BJ (cell line): ENCODE measurements around the gene PPP1R9B. TPM values are rescaled to one million over a fixed set of nuclear protein-coding genes. Genes with fewer than 3 reads are reported as not detected.
A peak's percentile ranks its signal among the peaks of the same experiment; 100 is the strongest.

Experiments used
- CTCF ChIA-PET: fragments of 350-600 bp; formaldehyde crosslinking; extraction: SDS; loops from one replicate; lab custom pipeline; 2021; ENCODE audit warnings: antibody characterized with exemption, inconsistent platforms; lab: Yijun Ruan, JAX
- POLR2A ChIA-PET: fragments of 300-600 bp; sonication (Branson Sonifier 250); formaldehyde crosslinking; extraction: SDS; loops from one replicate; lab custom pipeline; 2021; ENCODE audit warnings: antibody characterized with exemption; lab: Charles Lee
- DNase-seq: peaks from one replicate; pipeline ENCODE4 v3.0.0-alpha.2; 2011; ENCODE audit warnings: low read depth
- H3K27me3 ChIP-seq: 2 replicates; pipeline ENCODE4 v1.6.0; 2011; ENCODE audit warnings: low read length; ENCODE audit not compliant: control insufficient read depth, insufficient read depth
- H3K36me3 ChIP-seq: 2 replicates; pipeline ENCODE4 v1.5.1; 2011; ENCODE audit warnings: low read length; ENCODE audit not compliant: control insufficient read depth, insufficient read depth
- H3K4me3 ChIP-seq: 2 replicates; pipeline ENCODE4 v1.5.1; 2011; ENCODE audit warnings: low read depth, mild to moderate bottlenecking, control low read depth, low read length
- polyA plus RNA-seq: library from polyadenylated mRNA; depleted of rRNA; stranded (reverse); fragments of >200 nt; gene quantifications from 2 replicates; pipeline ENCODE4 v1.2.3, GENCODE V29; 2011; rRNA removed
- TF ChIP-seq, protein P1 (sequence below): IDR thresholded peaks from 2 replicates; pipeline ENCODE4 v1.5.1; 2011; ENCODE audit warnings: low read depth, mild to moderate bottlenecking, control low read depth, inconsistent platforms, low read length, moderate library complexity; ENCODE audit not compliant: insufficient read depth

PPP1R9B gene
- polyA plus RNA-seq, 1 experiment: 17.2 TPM

- TF ChIP-seq, protein P1, sequence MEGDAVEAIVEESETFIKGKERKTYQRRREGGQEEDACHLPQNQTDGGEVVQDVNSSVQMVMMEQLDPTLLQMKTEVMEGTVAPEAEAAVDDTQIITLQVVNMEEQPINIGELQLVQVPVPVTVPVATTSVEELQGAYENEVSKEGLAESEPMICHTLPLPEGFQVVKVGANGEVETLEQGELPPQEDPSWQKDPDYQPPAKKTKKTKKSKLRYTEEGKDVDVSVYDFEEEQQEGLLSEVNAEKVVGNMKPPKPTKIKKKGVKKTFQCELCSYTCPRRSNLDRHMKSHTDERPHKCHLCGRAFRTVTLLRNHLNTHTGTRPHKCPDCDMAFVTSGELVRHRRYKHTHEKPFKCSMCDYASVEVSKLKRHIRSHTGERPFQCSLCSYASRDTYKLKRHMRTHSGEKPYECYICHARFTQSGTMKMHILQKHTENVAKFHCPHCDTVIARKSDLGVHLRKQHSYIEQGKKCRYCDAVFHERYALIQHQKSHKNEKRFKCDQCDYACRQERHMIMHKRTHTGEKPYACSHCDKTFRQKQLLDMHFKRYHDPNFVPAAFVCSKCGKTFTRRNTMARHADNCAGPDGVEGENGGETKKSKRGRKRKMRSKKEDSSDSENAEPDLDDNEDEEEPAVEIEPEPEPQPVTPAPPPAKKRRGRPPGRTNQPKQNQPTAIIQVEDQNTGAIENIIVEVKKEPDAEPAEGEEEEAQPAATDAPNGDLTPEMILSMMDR: no peak
- H3K27me3 ChIP-seq: no peaks in the 10 kb centered on the region
- DNase-seq: no peak
- H3K36me3 ChIP-seq: peaks cover 15% of the 10 kb centered on the region
- CTCF ChIA-PET: interaction anchor here (1.2 to 7.2 kb wide), 4 partner anchors 49 to 206 kb away, joined by 3 to 116 read pairs (median 42); no protein-coding TSS in a partner anchor
- POLR2A ChIA-PET: no interaction called here
- H3K4me3 ChIP-seq: no peak overlapping the region
Measured at GRCh38 chr17:50090071-50090470, 60.4 kb downstream of the PPP1R9B start.

DNA sequence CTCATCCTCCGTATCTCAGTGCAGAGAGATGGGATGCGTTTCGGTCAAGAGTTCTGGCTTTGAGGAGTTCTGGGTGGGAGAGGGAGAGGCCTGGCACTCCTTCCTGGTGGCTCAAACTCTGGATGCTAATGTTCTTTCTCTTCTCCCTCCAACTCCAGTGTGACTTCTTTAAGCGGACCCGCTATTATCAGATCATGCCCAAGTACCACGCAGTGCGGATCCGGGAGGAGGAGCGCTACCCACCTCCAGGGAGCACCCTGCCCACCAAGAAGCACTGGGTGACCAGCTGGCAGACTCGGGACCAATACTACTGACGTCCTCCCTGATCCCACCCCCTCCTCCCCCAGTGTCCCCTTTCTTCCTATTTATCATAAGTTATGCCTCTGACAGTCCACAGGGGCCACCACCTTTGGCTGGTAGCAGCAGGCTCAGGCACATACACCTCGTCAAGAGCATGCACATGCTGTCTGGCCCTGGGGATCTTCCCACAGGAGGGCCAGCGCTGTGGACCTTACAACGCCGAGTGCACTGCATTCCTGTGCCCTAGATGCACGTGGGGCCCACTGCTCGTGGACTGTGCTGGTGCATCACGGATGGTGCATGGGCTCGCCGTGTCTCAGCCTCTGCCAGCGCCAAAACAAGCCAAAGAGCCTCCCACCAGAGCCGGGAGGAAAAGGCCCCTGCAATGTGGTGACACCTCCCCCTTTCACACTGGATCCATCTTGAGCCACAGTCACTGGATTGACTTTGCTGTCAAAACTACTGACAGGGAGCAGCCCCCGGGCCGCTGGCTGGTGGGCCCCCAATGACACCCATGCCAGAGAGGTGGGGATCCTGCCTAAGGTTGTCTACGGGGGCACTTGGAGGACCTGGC is 61.3 kb downstream of the PPP1R9B start:
- Histone ChIP-seq H3K4me3 (no peak overlapping the region), H3K36me3 (peaks cover 15% of the 10 kb centered on the region), H3K27me3 (no peaks in the 10 kb centered on the region)
- POLR2A ChIA-PET: no interaction called here
- CTCF ChIA-PET: interaction anchor here (2.6 kb wide), 1 partner anchor 92 kb away, joined by 39 read pairs; the partner anchor contains the start of gene DLX3
- TF ChIP-seq, protein P1: no peak
- no peak for DNase-seq

DNA sequence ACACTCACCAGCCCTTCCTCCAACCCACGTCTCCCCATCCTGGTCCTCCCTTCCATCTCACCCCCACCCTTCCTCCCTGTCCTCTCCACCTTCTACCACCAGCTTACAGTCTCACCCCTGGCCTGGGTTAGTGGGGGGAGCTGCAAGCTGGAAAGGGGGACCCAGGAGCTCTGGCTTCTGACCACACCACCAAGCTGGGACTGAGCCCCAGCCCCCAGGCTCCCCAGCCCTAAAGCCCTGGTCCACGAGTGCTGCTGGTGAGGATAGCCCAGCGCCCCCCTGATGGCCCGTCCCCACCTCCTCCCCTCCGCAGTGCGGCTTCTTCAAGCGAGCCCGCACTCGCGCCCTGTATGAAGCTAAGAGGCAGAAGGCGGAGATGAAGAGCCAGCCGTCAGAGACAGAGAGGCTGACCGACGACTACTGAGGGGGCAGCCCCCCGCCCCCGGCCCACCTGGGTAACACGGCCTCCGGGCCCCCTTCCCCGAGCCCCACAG is 62.5 kb downstream of the PPP1R9B start:
- CTCF ChIA-PET: interaction anchor here (0.5 to 2.7 kb wide), 36 partner anchors 8 to 662 kb away, joined by 3 to 102 read pairs (median 6); partner anchors contain the start of genes DLX3, ITGA3 and SAMD14
- TF ChIP-seq, protein P1: no peak
- POLR2A ChIA-PET: no interaction called here
- H3K27me3 ChIP-seq: no peaks in the 10 kb centered on the region
- H3K36me3 ChIP-seq: peaks cover 15% of the 10 kb centered on the region
- no peak overlapping the region for H3K4me3 ChIP-seq
- no peak for DNase-seq

DNA sequence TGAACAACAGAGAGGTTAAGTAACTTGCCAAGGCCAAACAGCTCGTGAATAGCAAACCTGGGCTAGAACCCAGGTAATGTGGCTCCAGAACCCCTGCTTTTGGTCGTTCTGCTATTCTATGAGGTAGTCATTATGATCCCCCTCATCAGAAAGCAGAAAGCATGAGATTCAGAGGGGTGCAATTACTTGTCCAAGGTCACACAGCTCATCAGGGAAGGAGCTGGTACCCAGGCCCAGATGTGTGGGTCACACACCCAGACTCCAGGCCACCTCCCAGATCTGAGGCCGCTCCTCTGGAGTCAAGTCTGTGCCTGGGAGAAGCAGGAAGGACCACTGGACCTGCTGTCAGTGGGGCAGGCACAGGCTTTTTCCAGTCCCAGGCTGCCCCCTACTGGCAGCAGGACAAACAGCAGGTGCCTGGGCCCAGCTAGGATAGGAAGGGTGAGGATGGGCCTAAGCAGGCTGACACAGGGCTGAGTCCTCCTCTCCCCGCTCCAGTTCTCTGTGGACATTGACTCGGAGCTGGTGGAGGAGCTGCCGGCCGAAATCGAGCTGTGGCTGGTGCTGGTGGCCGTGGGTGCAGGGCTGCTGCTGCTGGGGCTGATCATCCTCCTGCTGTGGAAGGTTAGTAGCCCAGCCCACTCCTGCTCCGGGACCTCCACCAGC is 63.1 kb downstream of the PPP1R9B start:
- no peak for DNase-seq
- Histone ChIP-seq H3K36me3 (peaks cover 15% of the 10 kb centered on the region), H3K4me3 (no peak overlapping the region), H3K27me3 (no peaks in the 10 kb centered on the region)
- TF ChIP-seq, protein P1: peak; percentile 98
- ChIA-PET POLR2A (no interaction called here), CTCF (interaction anchor here (0.5 to 2.7 kb wide), 38 partner anchors 9 to 661 kb away, joined by 3 to 102 read pairs (median 6); partner anchors contain the start of genes DLX3, ITGA3 and SAMD14)

Other genes starting within 250 kb of the PPP1R9B start
- gene DLX4, start 181.5 kb downstream of the PPP1R9B start, polyA plus RNA-seq: 0.18 and 0.29 TPM in 2 replicates
- 0.06 TPM in 1 of 2 replicates, not detected in the other for gene DLX3, start 155.5 kb downstream of the PPP1R9B start, polyA plus RNA-seq
- 71.9 and 184 TPM in 2 replicates for gene ITGA3, start 94.6 kb downstream of the PPP1R9B start, polyA plus RNA-seq
- 79.3 and 155 TPM in 2 replicates for gene PDK2, start 55.3 kb downstream of the PPP1R9B start, polyA plus RNA-seq
- gene SAMD14, start 20.5 kb downstream of the PPP1R9B start, polyA plus RNA-seq: 2.7 and 5.3 TPM in 2 replicates
- 0.09 and 0.40 TPM in 2 replicates for gene SGCA, start 15.3 kb upstream of the PPP1R9B start, polyA plus RNA-seq
- 1,679 and 2,161 TPM in 2 replicates for gene COL1A1, start 51.0 kb upstream of the PPP1R9B start, polyA plus RNA-seq
- 0.58 and 0.67 TPM in 2 replicates for gene TMEM92, start 123.8 kb upstream of the PPP1R9B start, polyA plus RNA-seq
- gene XYLT2, start 195.4 kb upstream of the PPP1R9B start, polyA plus RNA-seq: 15.4 and 25.0 TPM in 2 replicates
- 115 and 142 TPM in 2 replicates for gene MRPL27, start 222.5 kb upstream of the PPP1R9B start, polyA plus RNA-seq
- gene EME1, start 222.6 kb upstream of the PPP1R9B start, polyA plus RNA-seq: 5.3 and 5.9 TPM in 2 replicates
- gene LRRC59, start 246.8 kb upstream of the PPP1R9B start, polyA plus RNA-seq: 110 and 119 TPM in 2 replicates